A549 (cell line): Measurements from ENCODE around the gene ZNF775. TPM values are rescaled to one million over a fixed set of nuclear protein-coding genes. Genes with fewer than 3 reads are reported as not detected.
A peak's percentile ranks its signal among the peaks of the same experiment; 100 is the strongest.

Experiments
- ATAC-seq, 2 experiments: fragments of 200-7000 bp in 1 of 2; fragments of >200 bp in 1 of 2; cut with Nextera tagmentation in 1 of 2; cut with Tn5 transposase in 1 of 2; 3 replicates each; pipeline versions ENCODE4 v1.8.0 to v1.9.1; 2018 to 2020; ENCODE audit warnings: mild to moderate bottlenecking in 1 of 2, moderate library complexity in 1 of 2
- CTCF ChIA-PET: fragments of 300-600 bp; sonication (Branson Sonifier 250); formaldehyde crosslinking; extraction: SDS; loops from one replicate; lab custom pipeline; 2021; ENCODE audit warnings: antibody characterized with exemption, inconsistent platforms; lab: Yijun Ruan, JAX
- POLR2A ChIA-PET: fragments of 350-600 bp; formaldehyde crosslinking; extraction: SDS; loops from one replicate; lab custom pipeline; 2021; ENCODE audit warnings: antibody characterized with exemption, inconsistent platforms; lab: Yijun Ruan, JAX
- DNase-seq, 2 experiments: peaks; one replicate each; pipeline versions ENCODE4 v3.0.0 to v3.0.0-alpha.2; 2011 to 2016; ENCODE audit warnings: low read depth in 1 of 2, low spot score in 1 of 2
- FAIRE-seq: peaks from 2 replicates; lab custom pipeline; 2011; peaks lifted over from hg19 to GRCh38; lab: Jason Lieb, UNC
- H3K27ac ChIP-seq, 2 experiments: fragments of >200 bp; sonication (Bioruptor Twin); formaldehyde crosslinking; 3 replicates each; pipeline ENCODE4 v1.5.1; 2016 to 2017
- H3K4me1 ChIP-seq: fragments of >200 bp; sonication (Bioruptor Twin); formaldehyde crosslinking; 3 replicates; pipeline ENCODE4 v1.6.1; 2016
- H3K4me2 ChIP-seq: fragments of >200 bp; sonication (Bioruptor Twin); formaldehyde crosslinking; 3 replicates; pipeline ENCODE4 v1.6.1; 2016
- H3K4me3 ChIP-seq: fragments of >200 bp; sonication (Bioruptor Twin); formaldehyde crosslinking; 3 replicates; pipeline ENCODE4 v1.5.1; 2016
- H3K9me3 ChIP-seq: fragments of >200 bp; sonication (Bioruptor Twin); formaldehyde crosslinking; 3 replicates; pipeline ENCODE4 v1.6.1; 2016
- ATOH8 ChIP-seq: fragments of 250-450 bp; sonication (Bioruptor Pico); IDR thresholded peaks from 2 replicates; pipeline ENCODE4 v1.5.0; 2020; ENCODE audit warnings: low read depth, mild to moderate bottlenecking, moderate library complexity
- CHD4 ChIP-seq: fragments of 200-600 bp; sonication (generic); IDR thresholded peaks from 2 replicates; pipeline ENCODE4 v1.6.1; 2016; ENCODE audit warnings: antibody characterized with exemption, mild to moderate bottlenecking, borderline replicate concordance
- E2F6 ChIP-seq: IDR thresholded peaks from 2 replicates; pipeline ENCODE4 v1.6.1; 2012; ENCODE audit warnings: low read depth, borderline replicate concordance
- EHMT2 ChIP-seq: fragments of 200-600 bp; sonication (generic); IDR thresholded peaks from 2 replicates; pipeline ENCODE4 v1.6.1; 2016; ENCODE audit warnings: antibody characterized with exemption, low read depth, mild to moderate bottlenecking, moderate library complexity
- EP300 ChIP-seq, 2 experiments: fragments of >200 bp; sonication (Bioruptor Twin); formaldehyde crosslinking; IDR thresholded peaks; 2 replicates in 1 of 2; 3 replicates in 1 of 2; pipeline ENCODE4 v1.6.1; 2016 to 2017
- FOSL2 ChIP-seq, 2 experiments: fragments of 450-650 bp in 1 of 2; fragments of >200 bp in 1 of 2; sonication (Bioruptor Twin) in 1 of 2; formaldehyde crosslinking; IDR thresholded peaks; 2 replicates each; pipeline versions ENCODE4 v1.5.0 to v1.6.1; 2016 to 2020; ENCODE audit warnings: mild to moderate bottlenecking in 1 of 2, moderate library complexity in 1 of 2
- FOXS1 ChIP-seq: fragments of 250-450 bp; sonication (Bioruptor Pico); IDR thresholded peaks from 2 replicates; pipeline ENCODE4 v1.5.0; 2020; ENCODE audit warnings: mild to moderate bottlenecking, moderate library complexity
- HDAC2 ChIP-seq: fragments of 200-600 bp; sonication (generic); IDR thresholded peaks from 2 replicates; pipeline ENCODE4 v1.6.1; 2016
- HES2 ChIP-seq: fragments of >200 bp; sonication (Bioruptor Twin); formaldehyde crosslinking; IDR thresholded peaks from 2 replicates; pipeline ENCODE4 v1.6.1; 2016
- HOXA7 ChIP-seq: fragments of 250-450 bp; sonication (Bioruptor Pico); IDR thresholded peaks from 2 replicates; pipeline ENCODE4 v1.5.0; 2020; ENCODE audit warnings: mild to moderate bottlenecking, moderate library complexity
- HOXB5 ChIP-seq: fragments of 250-450 bp; sonication (Bioruptor Pico); IDR thresholded peaks from 2 replicates; pipeline ENCODE4 v1.5.0; 2020; ENCODE audit warnings: mild to moderate bottlenecking, moderate library complexity
- JUNB ChIP-seq: fragments of >200 bp; sonication (Bioruptor Twin); formaldehyde crosslinking; IDR thresholded peaks from 2 replicates; pipeline ENCODE4 v1.6.1; 2016
- KDM1A ChIP-seq: fragments of 200-600 bp; sonication (generic); IDR thresholded peaks from 2 replicates; pipeline ENCODE4 v1.6.1; 2016; ENCODE audit warnings: low read depth, mild to moderate bottlenecking
- MYC ChIP-seq: IDR thresholded peaks from 2 replicates; pipeline ENCODE4 v1.6.1; 2012; ENCODE audit warnings: mild to moderate bottlenecking, inconsistent platforms, low read length, improper control_type of control experiment, borderline replicate concordance
- PHF8 ChIP-seq: fragments of 200-600 bp; sonication (generic); IDR thresholded peaks from 2 replicates; pipeline ENCODE4 v1.6.1; 2016; ENCODE audit warnings: low read depth, mild to moderate bottlenecking, antibody characterized with exemption, moderate library complexity, borderline replicate concordance
- RAD21 ChIP-seq, 2 experiments: fragments of >200 bp in 1 of 2; sonication (Bioruptor Twin) in 1 of 2; formaldehyde crosslinking in 1 of 2; IDR thresholded peaks in 1 of 2; conservative IDR thresholded peaks in 1 of 2; 2 replicates in 1 of 2; 3 replicates in 1 of 2; pipeline ENCODE4 v1.6.1; 2012 to 2018; ENCODE audit warnings: inconsistent platforms in 1 of 2
- RCOR1 ChIP-seq: fragments of 150-350 bp; IDR thresholded peaks from 2 replicates; pipeline ENCODE4 v1.6.1; 2014; ENCODE audit warnings: antibody characterized with exemption, low read length, low read depth
- TFCP2L1 ChIP-seq: fragments of 250-450 bp; sonication (Bioruptor Pico); IDR thresholded peaks from 2 replicates; pipeline ENCODE4 v1.5.0; 2021; ENCODE audit warnings: mild to moderate bottlenecking
- ZFP36 ChIP-seq: fragments of 450-650 bp; IDR thresholded peaks from 2 replicates; pipeline ENCODE4 v1.6.1; 2014; ENCODE audit warnings: borderline replicate concordance; ENCODE audit not compliant: partially characterized antibody
- ZNF302 ChIP-seq: fragments of 250-450 bp; sonication (Bioruptor Pico); IDR thresholded peaks from 2 replicates; pipeline ENCODE4 v1.9.0; 2021; ENCODE audit warnings: inconsistent platforms, mild to moderate bottlenecking, moderate library complexity
- ZSCAN20 ChIP-seq: fragments of 250-450 bp; sonication (Bioruptor Pico); IDR thresholded peaks from 2 replicates; pipeline ENCODE4 v1.8.0; 2022; ENCODE audit warnings: mild to moderate bottlenecking, moderate library complexity
- WGBS: methylation state at CpG from one replicate; pipeline ENCODE4 v1.1.6; 2017; ENCODE audit errors: missing lambda C conversion rate; 5-methylcytosine and 5-hydroxymethylcytosine counted together
- polyA plus RNA-seq, 4 experiments: library from polyadenylated mRNA; depleted of rRNA in 3 of 4; stranded (reverse); fragments of >200 nt; fragmentation: RNase III in 1 of 4; extraction: RNeasy Plus Mini Kit Qiagen cat#74134 plus additional on column Dnase treatment in 1 of 4; gene quantifications; 2 replicates in 3 of 4; 3 replicates in 1 of 4; pipeline ENCODE4 v1.2.3, GENCODE V29; 2011 to 2017
- TF ChIP-seq, protein P1 (sequence below): fragments of >200 bp; sonication (Bioruptor Twin); formaldehyde crosslinking; IDR thresholded peaks from 3 replicates; pipeline ENCODE4 v1.5.1; 2016

The ZNF775 gene
- polyA plus RNA-seq, 2 of the 4 experiments (the other 2 are of a cell fraction) = 1.7 to 5.4 TPM

- no peak for TF ChIP-seq EP300 (IDR thresholded peaks at IDR 0.05)
- TF ChIP-seq EHMT2 = no peak
- TF ChIP-seq RCOR1 = no peak
- TF ChIP-seq JUNB = no peak
- no peak for TF ChIP-seq PHF8
- TF ChIP-seq RAD21 (conservative IDR thresholded peaks at IDR 0.05 in 1 of 2, IDR thresholded peaks at IDR 0.05 in 1 of 2) = no peak
- no peak for TF ChIP-seq KDM1A
Observed at GRCh38 chr7:150417239-150417638, 38.1 kb downstream of the ZNF775 start (continued).

DNA sequence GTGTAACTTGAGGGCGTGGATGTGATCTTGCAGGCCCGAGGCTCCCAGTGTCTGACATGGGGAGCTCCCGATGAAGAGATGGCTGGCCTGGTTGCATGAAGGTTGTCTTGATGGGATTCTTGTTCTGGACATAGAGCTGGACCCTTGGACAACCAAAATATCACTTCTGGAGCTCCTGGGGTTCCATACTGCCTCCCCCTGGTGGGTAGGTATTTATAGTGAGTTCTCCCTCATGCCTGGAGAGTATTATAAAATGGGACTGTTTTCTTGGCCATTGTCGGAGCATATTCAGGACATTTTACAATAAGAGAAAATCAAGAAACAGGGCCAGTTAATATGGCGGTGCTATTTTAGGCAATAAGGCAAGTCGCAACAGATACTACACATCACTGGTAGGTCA lies 38.7 kb downstream of the ZNF775 start:
- ChIA-PET CTCF (interaction anchor here (0.6 to 1.6 kb wide), 5 partner anchors 8 to 684 kb away, joined by 3 to 5 read pairs (median 3); no protein-coding TSS in a partner anchor), POLR2A (no interaction called here)
- peaks cover 5% of the 10 kb centered on the region; the same call in 1 of the 3 replicates for H3K4me1 ChIP-seq
- ATAC-seq (no peak), DNase-seq (no peak), FAIRE-seq (no peak)
- H3K4me2 ChIP-seq = no peak overlapping the region
- WGBS = 77% methylated on average over 6 of the region's 6 CpGs
- no peaks in the 10 kb centered on the region for H3K9me3 ChIP-seq
- no peak for TF ChIP-seq PHF8
- TF ChIP-seq ZNF302 (CRISPR knock-in tag) = no peak
- TF ChIP-seq, protein P1, sequence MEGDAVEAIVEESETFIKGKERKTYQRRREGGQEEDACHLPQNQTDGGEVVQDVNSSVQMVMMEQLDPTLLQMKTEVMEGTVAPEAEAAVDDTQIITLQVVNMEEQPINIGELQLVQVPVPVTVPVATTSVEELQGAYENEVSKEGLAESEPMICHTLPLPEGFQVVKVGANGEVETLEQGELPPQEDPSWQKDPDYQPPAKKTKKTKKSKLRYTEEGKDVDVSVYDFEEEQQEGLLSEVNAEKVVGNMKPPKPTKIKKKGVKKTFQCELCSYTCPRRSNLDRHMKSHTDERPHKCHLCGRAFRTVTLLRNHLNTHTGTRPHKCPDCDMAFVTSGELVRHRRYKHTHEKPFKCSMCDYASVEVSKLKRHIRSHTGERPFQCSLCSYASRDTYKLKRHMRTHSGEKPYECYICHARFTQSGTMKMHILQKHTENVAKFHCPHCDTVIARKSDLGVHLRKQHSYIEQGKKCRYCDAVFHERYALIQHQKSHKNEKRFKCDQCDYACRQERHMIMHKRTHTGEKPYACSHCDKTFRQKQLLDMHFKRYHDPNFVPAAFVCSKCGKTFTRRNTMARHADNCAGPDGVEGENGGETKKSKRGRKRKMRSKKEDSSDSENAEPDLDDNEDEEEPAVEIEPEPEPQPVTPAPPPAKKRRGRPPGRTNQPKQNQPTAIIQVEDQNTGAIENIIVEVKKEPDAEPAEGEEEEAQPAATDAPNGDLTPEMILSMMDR = peak; percentile 12; the same call in 1 of the 3 replicates
- no peak for TF ChIP-seq TFCP2L1 (CRISPR knock-in tag)
- H3K27ac ChIP-seq = no peak overlapping the region
- H3K4me3 ChIP-seq = no peak overlapping the region

GRCh38 chr7:150420242-150420641 lies 41.1 kb downstream of the ZNF775 start:
- FAIRE-seq (no peak), DNase-seq (no peak), ATAC-seq (0 out of 6 replicates have a peak, but pooled peaks of 1 of the 2 experiments have one; percentile 13)
- TF ChIP-seq HOXB5 (CRISPR knock-in tag) (no peak), RCOR1 (no peak), ZSCAN20 (CRISPR knock-in tag) (no peak), HES2 (no peak), FOXS1 (CRISPR knock-in tag) (no peak), RAD21 (conservative IDR thresholded peaks at IDR 0.05 in 1 of 2, IDR thresholded peaks at IDR 0.05 in 1 of 2) (no peak), FOSL2 (IDR thresholded peaks at IDR 0.05) (no peak), FOSL2 (CRISPR knock-in tag; IDR thresholded peaks at IDR 0.05) (no peak), E2F6 (no peak), ATOH8 (CRISPR knock-in tag) (no peak), ZNF302 (CRISPR knock-in tag) (no peak), ZFP36 (no peak), CHD4 (no peak), HOXA7 (CRISPR knock-in tag) (no peak), HDAC2 (no peak), MYC (no peak), EP300 (IDR thresholded peaks at IDR 0.05) (no peak)
- ChIA-PET POLR2A (no interaction called here), CTCF (interaction anchor here (0.6 to 1.3 kb wide), 6 partner anchors 9 to 17 kb away, joined by 3 to 5 read pairs (median 4); a partner anchor contains a TSS)
- no peak overlapping the region for H3K27ac ChIP-seq
- peaks cover 5% of the 10 kb centered on the region; the same call in 1 of the 3 replicates for H3K4me1 ChIP-seq
- H3K4me3 ChIP-seq = no peak overlapping the region
- H3K9me3 ChIP-seq = no peaks in the 10 kb centered on the region
- H3K4me2 ChIP-seq = no peak overlapping the region
- WGBS = 51% methylated on average over 2 of the region's 2 CpGs
